BLaER1 treated with 17β-estradiol and CSF1 and Interleukin-3, amounts not matched to agents 10 nM and 100 nM (cell line): ENCODE results near the gene S100Z.

Experiments used
- H3K27ac ChIP-seq, 11 experiments: shearing (Covaris generic); formaldehyde crosslinking; 2 replicates each; pipeline ENCODE4 v1.8.1; 2022
- H3K27me3 ChIP-seq, 11 experiments: shearing (Covaris generic); formaldehyde crosslinking; 2 replicates each; pipeline ENCODE4 v1.8.1; 2022
- H3K36me3 ChIP-seq, 11 experiments: shearing (Covaris generic); formaldehyde crosslinking; 2 replicates each; pipeline ENCODE4 v1.8.1; 2022
- H3K4me1 ChIP-seq, 10 experiments: shearing (Covaris generic); formaldehyde crosslinking; 2 replicates each; pipeline ENCODE4 v1.8.1; 2022
- H3K4me2 ChIP-seq, 11 experiments: shearing (Covaris generic); formaldehyde crosslinking; 2 replicates each; pipeline ENCODE4 v1.8.1; 2022
- H3K4me3 ChIP-seq, 10 experiments: shearing (Covaris generic); formaldehyde crosslinking; 2 replicates each; pipeline ENCODE4 v1.8.1; 2022
- H3K9ac ChIP-seq, 11 experiments: shearing (Covaris generic); formaldehyde crosslinking; 2 replicates each; pipeline ENCODE4 v1.8.1; 2022
- H3K9me3 ChIP-seq, 11 experiments: shearing (Covaris generic); formaldehyde crosslinking; replicated peaks in 1 of 11; 2 replicates each; pipeline ENCODE4 v1.8.1; 2022
- H4K20me1 ChIP-seq, 11 experiments: shearing (Covaris generic); formaldehyde crosslinking; 2 replicates each; pipeline ENCODE4 v1.8.1; 2022
- Cebpa-rat ChIP-seq, 11 experiments: shearing (Covaris generic); IDR thresholded peaks; 2 replicates each; pipeline ENCODE4 v1.8.1; 2022

The S100Z gene

GRCh38 chr5:76849419-76850291 is at the start of gene S100Z:
S100Z (plus strand) TSS chr5:76850014; CDS start chr5:76875360, 25,346 bp downstream.
- Histone ChIP-seq H3K4me3 (no peak within 1 kb of the TSS), H3K9ac (no peak within 1 kb of the TSS), H3K4me2 (peak within 1 kb of the TSS in 8 of 11 experiments; percentile 60 to 90 (median 72); a peak in 14 of 22 replicates), H3K27ac (peak within 1 kb of the TSS in 6 of 11 experiments; percentile 51 to 76 (median 68); a peak in 8 of 22 replicates), H4K20me1 (no peaks in the 10 kb centered on the region), H3K4me1 (peaks cover 14 to 53% (median 38%) of the 10 kb centered on the region in 10 experiments), H3K36me3 (peaks cover 0 to 8% (median 0%) of the 10 kb centered on the region in 11 experiments; a peak in 2 of 22 replicates), H3K27me3 (no peaks in the 10 kb centered on the region), H3K9me3 (peaks cover 7 to 18% (median 14%) of the 10 kb centered on the region in 11 experiments; a peak in 21 of 22 replicates)
- no peak for TF ChIP-seq Cebpa-rat (IDR thresholded peaks at IDR 0.05)

GRCh38 chr5:76800579-76800978 is 49.2 kb upstream of the S100Z start:
- no peak overlapping the region for H3K27ac ChIP-seq
- no peak overlapping the region for H3K4me3 ChIP-seq
- H3K9me3 ChIP-seq: no peaks in the 10 kb centered on the region
- no peak overlapping the region for H3K9ac ChIP-seq
- H3K4me1 ChIP-seq: 0 out of 20 replicates have a peak, but pooled peaks cover 0 to under 1% (median 0%) of the 10 kb centered on the region in 10 experiments
- H3K27me3 ChIP-seq: no peaks in the 10 kb centered on the region
- no peak overlapping the region for H3K4me2 ChIP-seq
- no peaks in the 10 kb centered on the region for H3K36me3 ChIP-seq
- TF ChIP-seq Cebpa-rat (IDR thresholded peaks at IDR 0.05): no peak
- no peaks in the 10 kb centered on the region for H4K20me1 ChIP-seq

GRCh38 chr5:76801159-76801802 is 48.5 kb upstream of the S100Z start:
- H4K20me1 ChIP-seq: no peaks in the 10 kb centered on the region
- no peaks in the 10 kb centered on the region for H3K27me3 ChIP-seq
- H3K4me3 ChIP-seq: no peak overlapping the region
- no peak overlapping the region for H3K27ac ChIP-seq
- TF ChIP-seq Cebpa-rat (IDR thresholded peaks at IDR 0.05): no peak
- no peaks in the 10 kb centered on the region for H3K36me3 ChIP-seq
- no peak overlapping the region for H3K9ac ChIP-seq
- H3K9me3 ChIP-seq: no peaks in the 10 kb centered on the region
- no peak overlapping the region for H3K4me2 ChIP-seq
- H3K4me1 ChIP-seq: peaks cover 0 to 2% (median 0%) of the 10 kb centered on the region in 10 experiments; a peak in 2 of 20 replicates

GRCh38 chr5:76801803-76802195 is 48.0 kb upstream of the S100Z start:
- H3K9ac ChIP-seq: no peak overlapping the region
- no peak overlapping the region for H3K4me3 ChIP-seq
- no peaks in the 10 kb centered on the region for H3K27me3 ChIP-seq
- no peak for TF ChIP-seq Cebpa-rat (IDR thresholded peaks at IDR 0.05)
- no peaks in the 10 kb centered on the region for H3K9me3 ChIP-seq
- H3K27ac ChIP-seq: no peak overlapping the region
- peaks cover 0 to 5% (median 0%) of the 10 kb centered on the region in 10 experiments; a peak in 2 of 20 replicates for H3K4me1 ChIP-seq
- H3K36me3 ChIP-seq: no peaks in the 10 kb centered on the region
- no peaks in the 10 kb centered on the region for H4K20me1 ChIP-seq
- no peak overlapping the region for H3K4me2 ChIP-seq

GRCh38 chr5:76804266-76804665 is 45.5 kb upstream of the S100Z start:
- Histone ChIP-seq H3K27me3 (no peaks in the 10 kb centered on the region), H3K9me3 (no peaks in the 10 kb centered on the region), H3K36me3 (no peaks in the 10 kb centered on the region), H3K9ac (no peak overlapping the region), H3K4me3 (no peak overlapping the region), H3K4me1 (peaks cover 0 to 5% (median 0%) of the 10 kb centered on the region in 10 experiments; a peak in 2 of 20 replicates), H3K4me2 (no peak overlapping the region), H3K27ac (no peak overlapping the region), H4K20me1 (no peaks in the 10 kb centered on the region)
- no peak for TF ChIP-seq Cebpa-rat (IDR thresholded peaks at IDR 0.05)

GRCh38 chr5:76805821-76806505 is 43.9 kb upstream of the S100Z start:
- Histone ChIP-seq H4K20me1 (no peaks in the 10 kb centered on the region), H3K4me3 (no peak overlapping the region), H3K9me3 (peaks cover 2 to 8% (median 6%) of the 10 kb centered on the region in 11 experiments; a peak in 19 of 22 replicates), H3K4me1 (peaks cover 0 to 5% (median 0%) of the 10 kb centered on the region in 10 experiments; a peak in 2 of 20 replicates), H3K4me2 (peak overlapping the region in 1 of 11 experiments; percentile 26; a peak in 1 of 22 replicates), H3K36me3 (no peaks in the 10 kb centered on the region), H3K27ac (0 out of 22 replicates have a peak overlapping the region, but pooled peaks of 1 of the 11 experiments have one; percentile 6), H3K9ac (no peak overlapping the region), H3K27me3 (no peaks in the 10 kb centered on the region)
- TF ChIP-seq Cebpa-rat (IDR thresholded peaks at IDR 0.05): no peak

- Histone ChIP-seq H3K4me2 (no peak overlapping the region), H3K9ac (no peak overlapping the region), H3K4me3 (no peak overlapping the region)
Measured at GRCh38 chr5:76807296-76807695, 42.5 kb upstream of the S100Z start.

GRCh38 chr5:76808141-76808691 is 41.6 kb upstream of the S100Z start:
- Histone ChIP-seq H3K4me3 (no peak overlapping the region), H3K36me3 (no peaks in the 10 kb centered on the region), H3K9me3 (peaks cover 9 to 28% (median 19%) of the 10 kb centered on the region in 11 experiments; a peak in 20 of 22 replicates), H4K20me1 (no peaks in the 10 kb centered on the region), H3K4me2 (no peak overlapping the region), H3K4me1 (peaks cover 0 to 5% (median 0%) of the 10 kb centered on the region in 10 experiments; a peak in 2 of 20 replicates), H3K27me3 (no peaks in the 10 kb centered on the region), H3K27ac (no peak overlapping the region), H3K9ac (no peak overlapping the region)
- no peak for TF ChIP-seq Cebpa-rat (IDR thresholded peaks at IDR 0.05)

More at GRCh38 chr5:76807296-76807695, 42.5 kb upstream of the S100Z start:
- H3K27ac ChIP-seq: no peak overlapping the region
- TF ChIP-seq Cebpa-rat (IDR thresholded peaks at IDR 0.05): no peak
- H4K20me1 ChIP-seq: no peaks in the 10 kb centered on the region
- no peaks in the 10 kb centered on the region for H3K36me3 ChIP-seq
- H3K4me1 ChIP-seq: peaks cover 0 to 5% (median 0%) of the 10 kb centered on the region in 10 experiments; a peak in 2 of 20 replicates
- H3K27me3 ChIP-seq: no peaks in the 10 kb centered on the region
- peaks cover 9 to 21% (median 17%) of the 10 kb centered on the region in 11 experiments; a peak in 20 of 22 replicates for H3K9me3 ChIP-seq
